GM18508 (cell line): Measurements from ENCODE around the gene SLC35G3.
"Not testable (repeated sequence)": the region's sequence is repeated elsewhere in the genome, so short reads cannot be mapped to it uniquely, and the experiment has no call there.

Experiments
- ATAC-seq: cut with Tn5 transposase; IDR thresholded peaks from one replicate; pipeline ENCODE4 v1.9.1; 2021; ENCODE audit warnings: moderate number of reproducible peaks; ENCODE audit not compliant: insufficient read depth, unreplicated experiment

The SLC35G3 gene

GRCh38 chr17:35213412-35213940, 19.3 kb upstream of the SLC35G3 start:
- no peak for ATAC-seq

DNA sequence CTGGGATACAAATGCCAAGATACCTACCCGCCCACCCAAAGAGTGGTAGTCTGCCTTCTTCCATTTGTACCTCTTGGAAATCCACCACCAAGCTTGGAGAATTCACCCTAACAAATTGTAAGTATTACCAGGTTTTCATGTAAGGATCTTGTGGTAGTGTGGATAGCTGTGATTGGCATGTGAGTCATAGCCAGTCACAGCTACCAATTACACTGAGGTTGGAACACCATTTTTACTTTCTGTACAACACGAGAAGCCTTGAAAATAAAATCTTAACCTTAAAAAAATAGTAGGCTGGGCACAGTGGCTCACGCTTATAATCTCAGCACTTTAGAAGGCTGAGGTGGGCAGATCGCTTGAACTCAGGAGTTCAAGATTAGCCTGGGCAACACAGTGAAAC, 18.5 kb upstream of the SLC35G3 start:
- no peak for ATAC-seq

DNA sequence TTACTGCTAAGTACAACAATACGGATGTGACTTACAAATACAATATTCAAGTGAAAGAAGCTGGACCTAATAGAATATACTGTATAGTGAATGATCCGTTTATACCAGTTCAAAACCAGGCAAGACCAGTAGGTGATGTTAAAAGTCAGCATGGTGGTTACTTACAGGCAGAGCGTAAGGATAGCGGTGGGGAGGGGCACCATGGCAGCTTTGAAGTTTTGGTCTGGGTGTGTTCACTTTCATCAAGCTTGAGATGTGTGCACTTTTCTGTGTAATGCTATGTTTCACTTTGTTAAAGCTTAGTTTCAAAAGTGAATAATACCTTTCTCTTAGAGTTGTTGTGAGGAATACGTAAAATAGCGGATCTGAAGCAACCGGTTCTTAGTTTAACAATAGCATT, 16.5 kb upstream of the SLC35G3 start:
- ATAC-seq = no peak

- not testable (repeated sequence) for ATAC-seq
Measured at GRCh38 chr17:35202582-35202981, 8.4 kb upstream of the SLC35G3 start.

- ATAC-seq = not testable (repeated sequence)
Measured at GRCh38 chr17:35195062-35195461, 869 bp upstream of the SLC35G3 start.

- no peak for ATAC-seq
Measured at GRCh38 chr17:35192708-35193107, 1.5 kb downstream of the SLC35G3 start.

DNA sequence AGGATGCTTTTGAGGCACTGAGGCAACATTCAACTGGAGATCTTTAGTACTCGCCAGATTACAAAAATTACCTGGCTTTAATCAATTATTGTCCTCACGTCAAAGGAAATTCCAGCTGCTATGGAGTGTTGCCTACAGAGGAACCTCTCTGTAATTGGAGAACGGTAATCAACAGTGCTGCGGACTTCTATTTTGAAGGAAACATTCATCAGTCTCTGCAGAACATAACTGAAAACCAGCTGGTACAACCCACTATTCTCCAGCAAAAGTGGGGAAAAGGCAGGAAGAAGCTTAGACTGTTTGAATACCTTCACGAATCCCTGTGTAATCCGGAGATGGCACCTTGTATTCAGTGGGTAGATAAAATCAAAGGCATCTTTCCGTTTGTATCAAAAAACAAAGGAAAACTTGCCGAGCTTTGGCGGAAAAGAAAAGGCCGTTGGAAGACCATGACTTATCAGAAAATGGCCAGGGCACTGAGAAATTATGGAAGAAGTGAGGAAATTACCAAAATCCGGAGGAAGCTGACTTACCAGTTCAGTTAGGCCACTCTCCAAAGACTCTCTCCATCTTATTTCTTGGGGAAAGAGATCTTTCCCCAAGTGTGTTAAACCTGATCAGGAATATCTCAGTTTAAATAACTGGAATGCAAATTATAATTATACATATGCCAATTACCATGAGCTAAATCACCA, 3.0 kb downstream of the SLC35G3 start:
- ATAC-seq = no peak

DNA sequence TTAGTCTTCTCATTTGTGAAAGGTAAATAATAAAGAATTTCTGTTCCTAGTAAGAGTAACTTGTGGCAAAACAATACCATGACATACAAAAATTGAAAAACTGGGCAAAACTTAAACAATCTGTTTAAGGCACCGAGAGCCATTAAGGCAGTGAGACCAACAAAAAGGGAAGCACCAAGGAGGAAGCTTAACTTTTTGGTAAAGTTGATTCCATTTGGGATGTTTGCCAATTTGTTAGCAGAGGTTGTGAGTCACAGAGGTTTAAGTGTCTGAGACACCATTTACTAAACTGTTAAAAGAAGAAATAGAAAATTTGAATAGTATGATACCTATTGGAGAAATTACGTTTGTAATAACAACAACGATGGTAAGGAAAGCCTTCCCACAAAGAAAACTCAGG, 4.9 kb downstream of the SLC35G3 start:
- no peak for ATAC-seq

DNA sequence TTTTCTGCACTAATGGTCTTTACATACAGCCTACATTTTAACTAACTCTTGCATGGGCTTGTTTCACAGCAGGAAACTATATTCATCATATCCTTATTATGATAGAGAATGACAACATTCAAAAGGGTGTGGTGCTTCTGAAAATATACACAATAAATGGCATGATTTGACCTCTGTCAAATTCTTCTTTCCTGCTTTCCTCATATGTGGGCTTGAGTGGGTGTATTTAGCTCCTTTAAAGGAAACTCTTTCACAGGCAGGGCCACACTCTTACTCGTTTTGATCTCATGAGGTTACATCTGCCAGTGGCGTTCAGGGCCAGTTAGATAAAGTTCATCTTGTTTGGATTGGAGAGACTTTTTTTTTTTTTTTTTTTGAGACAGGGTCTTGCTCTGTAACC, 6.1 kb downstream of the SLC35G3 start:
- no peak for ATAC-seq

DNA sequence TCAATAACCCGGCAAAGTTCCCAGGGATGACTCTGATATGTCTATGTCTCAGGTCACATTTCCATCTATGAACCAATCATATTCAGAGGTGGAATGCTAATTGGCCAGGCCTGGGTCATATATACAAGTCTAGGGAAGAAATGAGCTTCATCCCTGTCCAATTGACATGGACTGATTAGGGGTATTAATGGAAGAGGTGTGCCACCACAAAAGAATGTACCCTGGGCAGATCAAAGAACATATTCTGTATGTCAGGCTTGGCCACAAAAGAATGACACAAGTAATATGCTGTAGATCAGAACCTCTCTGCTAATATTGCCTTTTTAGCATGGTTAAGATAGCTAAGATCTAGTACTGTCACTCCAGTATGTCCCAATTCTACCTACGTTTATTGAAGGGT, 6.7 kb downstream of the SLC35G3 start:
- no peak for ATAC-seq

DNA sequence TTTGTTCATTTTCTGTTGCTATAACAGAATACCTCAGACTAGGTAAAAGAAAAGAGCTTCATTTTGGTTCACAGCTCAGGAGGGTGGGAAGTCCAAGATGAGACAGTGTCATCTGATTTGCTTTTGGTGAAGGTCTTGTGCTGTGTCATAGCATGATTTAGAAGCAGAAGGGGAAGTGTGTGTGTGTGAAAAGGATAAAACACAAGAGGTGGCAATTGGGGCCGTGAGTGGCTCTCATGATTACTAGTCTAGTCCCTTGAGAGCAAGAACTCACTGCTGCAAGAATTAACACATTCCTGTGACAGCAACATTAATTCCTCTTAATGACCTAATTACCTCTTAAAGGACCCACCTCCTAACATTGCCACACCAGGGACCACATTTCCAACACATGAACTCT, 8.3 kb downstream of the SLC35G3 start:
- ATAC-seq = no peak

- no peak for ATAC-seq
Measured at GRCh38 chr17:35184274-35184673, 9.9 kb downstream of the SLC35G3 start.

GRCh38 chr17:35183332-35183731, 10.9 kb downstream of the SLC35G3 start:
- no peak for ATAC-seq

GRCh38 chr17:35179379-35179778, 14.8 kb downstream of the SLC35G3 start:
- ATAC-seq = not testable (repeated sequence)

DNA sequence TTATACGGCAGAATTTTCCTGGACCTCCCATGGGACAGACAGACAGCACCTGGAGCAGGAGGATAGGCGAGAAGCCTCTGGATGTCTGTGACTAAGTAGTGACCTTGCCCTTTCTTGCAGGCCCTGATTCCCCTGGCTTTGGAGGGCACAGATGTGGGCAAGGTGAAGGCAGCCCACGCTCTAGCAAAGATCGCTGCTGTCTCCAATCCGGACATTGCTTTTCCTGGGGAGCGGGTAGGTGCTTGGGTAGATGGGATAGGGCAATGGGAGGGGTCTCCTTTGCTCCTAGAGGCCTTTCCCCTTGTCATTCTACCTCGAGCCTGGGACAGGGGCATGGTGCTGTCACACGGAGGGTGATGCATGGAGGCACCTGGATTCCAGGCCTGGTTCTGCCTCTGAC, 17.3 kb downstream of the SLC35G3 start:
- ATAC-seq = no peak

DNA sequence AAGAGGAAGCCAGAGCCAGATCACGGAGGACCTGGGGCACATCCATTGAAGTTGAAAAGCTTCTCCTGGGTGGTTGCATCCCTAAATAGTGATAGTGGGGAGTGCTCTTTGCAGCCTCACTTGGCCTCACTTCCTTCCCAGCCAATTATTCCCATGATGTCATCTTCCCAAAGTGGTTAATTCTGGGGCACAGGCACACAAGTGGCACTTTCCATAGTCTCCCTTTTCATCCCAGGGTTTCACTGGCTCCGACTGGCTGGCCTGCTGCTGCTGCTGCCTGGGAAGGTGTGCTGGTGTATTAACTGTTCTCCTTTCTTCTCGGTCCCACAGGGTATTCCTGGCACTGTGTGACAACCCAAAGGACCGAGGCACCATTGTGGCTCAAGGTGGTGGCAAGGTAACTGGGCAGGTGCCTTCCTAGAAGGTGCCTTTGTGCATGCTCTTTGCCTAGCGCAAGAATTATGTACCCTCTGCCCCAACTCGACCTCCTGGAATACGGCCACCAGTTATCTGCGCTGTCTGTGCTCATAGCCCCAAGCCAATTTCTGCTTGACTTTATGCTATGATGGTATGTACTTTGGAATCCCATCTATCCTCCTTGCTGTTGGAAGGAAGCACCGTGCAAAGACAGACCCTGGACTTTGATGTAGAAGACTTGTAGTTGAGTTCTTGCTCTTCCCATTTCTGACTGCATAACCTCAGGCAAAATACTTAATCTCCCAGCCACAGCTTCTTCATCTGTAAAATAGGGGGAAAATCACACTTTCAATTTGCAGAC, 18.4 kb downstream of the SLC35G3 start:
- ATAC-seq = no peak

- ATAC-seq = no peak
Measured at GRCh38 chr17:35174835-35175334, 19.3 kb downstream of the SLC35G3 start.

DNA sequence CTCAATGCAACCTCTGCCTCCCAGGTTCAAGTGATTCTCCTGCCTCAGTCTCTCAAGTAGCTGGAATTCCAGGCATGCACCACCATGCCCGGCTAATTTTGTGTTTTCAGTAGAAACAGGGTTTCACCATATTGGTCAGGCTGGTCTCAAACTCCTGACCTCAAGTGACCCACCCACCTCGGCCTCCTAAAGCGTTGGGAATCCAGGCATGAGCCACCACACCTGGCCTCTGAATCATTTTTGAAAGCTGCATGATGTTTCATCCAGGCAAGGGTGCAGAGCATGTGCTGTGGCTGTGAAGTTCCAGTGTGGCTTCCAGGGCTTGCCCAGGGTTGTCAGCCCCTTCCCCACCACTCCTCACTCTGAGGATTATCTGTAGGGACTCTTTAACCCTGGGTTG, 21.9 kb downstream of the SLC35G3 start:
- ATAC-seq = not testable (repeated sequence)

GRCh38 chr17:35171834-35172233, 22.4 kb downstream of the SLC35G3 start:
- no peak for ATAC-seq

GRCh38 chr17:35170968-35171771, 23.0 kb downstream of the SLC35G3 start:
- ATAC-seq = no peak
